ENCODE data around the gene RADIL. TPM values are rescaled to one million over a fixed set of nuclear protein-coding genes. Genes with fewer than 3 reads are reported as not detected.

Gene RADIL
- total RNA-seq, 1 experiment from 2014 or later = 5.6 TPM

DNA sequence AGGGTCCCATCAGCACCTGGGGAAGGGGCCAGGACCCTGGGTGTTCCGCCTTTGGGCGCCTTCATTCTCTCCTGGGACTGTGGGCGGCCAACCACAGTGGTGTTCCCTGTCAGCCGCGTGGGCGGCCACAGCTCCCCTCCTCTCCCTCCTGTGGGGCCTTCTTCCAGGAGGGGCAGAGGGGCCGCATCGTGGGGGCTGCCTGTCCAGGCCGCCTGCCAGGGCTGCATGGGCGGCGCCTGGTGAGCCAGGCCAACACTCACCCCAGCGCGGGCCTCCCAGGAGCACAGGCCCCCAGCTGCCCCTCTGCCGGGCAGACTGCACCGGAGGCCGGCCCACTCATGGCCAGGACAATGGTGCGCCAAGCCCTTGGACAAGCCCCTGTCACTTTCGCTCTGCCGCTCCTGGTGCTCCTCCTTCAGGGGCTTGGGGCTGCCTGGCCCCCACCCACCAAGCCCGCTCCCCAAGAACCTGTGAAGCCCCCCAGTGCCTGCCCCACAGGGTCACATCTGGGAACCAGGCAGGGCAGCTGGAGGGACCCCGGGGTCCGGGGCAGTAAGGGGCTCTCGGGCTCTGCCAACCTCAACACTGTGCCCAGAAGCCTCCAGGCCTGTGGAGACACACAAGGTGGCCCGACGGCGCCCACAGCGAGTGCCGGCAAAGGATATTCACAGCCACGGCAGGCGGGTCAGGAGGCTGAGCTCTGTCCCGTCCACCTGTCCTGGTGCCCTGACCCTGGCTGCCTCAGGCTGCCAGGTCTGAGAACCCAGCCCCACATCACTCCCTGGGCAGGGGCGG is 65.3 kb downstream of the RADIL start:
- no peaks in the 10 kb centered on the region for H3K79me2 ChIP-seq (ENCODE audit: low read length)
- DNase-seq (no peak), ATAC-seq (no peak)
- no peaks in the 10 kb centered on the region for H3K36me3 ChIP-seq (ENCODE audit: low read depth, low read length)
- intact Hi-C loops (cut with micrococcal nuclease) = no loop called here
- TF ChIP-seq EZH2 (IDR thresholded peaks at IDR 0.05; ENCODE audit: low read length, unreplicated experiment) = no peak
- no peak for TF ChIP-seq EZH2phosphoT487 (IDR thresholded peaks at IDR 0.05; ENCODE audit: borderline replicate concordance, low read length)
- TF ChIP-seq, protein P1, sequence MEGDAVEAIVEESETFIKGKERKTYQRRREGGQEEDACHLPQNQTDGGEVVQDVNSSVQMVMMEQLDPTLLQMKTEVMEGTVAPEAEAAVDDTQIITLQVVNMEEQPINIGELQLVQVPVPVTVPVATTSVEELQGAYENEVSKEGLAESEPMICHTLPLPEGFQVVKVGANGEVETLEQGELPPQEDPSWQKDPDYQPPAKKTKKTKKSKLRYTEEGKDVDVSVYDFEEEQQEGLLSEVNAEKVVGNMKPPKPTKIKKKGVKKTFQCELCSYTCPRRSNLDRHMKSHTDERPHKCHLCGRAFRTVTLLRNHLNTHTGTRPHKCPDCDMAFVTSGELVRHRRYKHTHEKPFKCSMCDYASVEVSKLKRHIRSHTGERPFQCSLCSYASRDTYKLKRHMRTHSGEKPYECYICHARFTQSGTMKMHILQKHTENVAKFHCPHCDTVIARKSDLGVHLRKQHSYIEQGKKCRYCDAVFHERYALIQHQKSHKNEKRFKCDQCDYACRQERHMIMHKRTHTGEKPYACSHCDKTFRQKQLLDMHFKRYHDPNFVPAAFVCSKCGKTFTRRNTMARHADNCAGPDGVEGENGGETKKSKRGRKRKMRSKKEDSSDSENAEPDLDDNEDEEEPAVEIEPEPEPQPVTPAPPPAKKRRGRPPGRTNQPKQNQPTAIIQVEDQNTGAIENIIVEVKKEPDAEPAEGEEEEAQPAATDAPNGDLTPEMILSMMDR (conservative IDR thresholded peaks at IDR 0.05; ENCODE audit: low read depth, low read length) = no peak
- no peaks in the 10 kb centered on the region for H3K9me3 ChIP-seq (ENCODE audit: low read length)
- H3K9me2 ChIP-seq (replicated peaks; ENCODE audit: low read length) = no peaks in the 10 kb centered on the region
- H3K27me3 ChIP-seq (ENCODE audit: low read length) = no peaks in the 10 kb centered on the region
- H3K4me2 ChIP-seq (ENCODE audit: low read length) = no peak overlapping the region
- H3F3A ChIP-seq (ENCODE audit: low read length, unreplicated experiment) = no peaks in the 10 kb centered on the region
- CTCF ChIA-PET = no interaction called here
- H3K27ac ChIP-seq (ENCODE audit: low read length) = no peak overlapping the region
- H3K4me3 ChIP-seq (ENCODE audit: low read length) = no peak overlapping the region
- BruUV-seq (replicated peaks) = no TSS peak
- H2AFZ ChIP-seq (ENCODE audit: low read length) = no peak overlapping the region
- no peaks in the 10 kb centered on the region for H4K20me1 ChIP-seq (ENCODE audit: low read length)
- no peaks in the 10 kb centered on the region for H3K4me1 ChIP-seq (ENCODE audit: insufficient read depth, low read length)
- no peak overlapping the region for H3K9ac ChIP-seq (ENCODE audit: low read length)
- POLR2A ChIA-PET (ENCODE audit: unreplicated experiment) = no interaction called here

DNA sequence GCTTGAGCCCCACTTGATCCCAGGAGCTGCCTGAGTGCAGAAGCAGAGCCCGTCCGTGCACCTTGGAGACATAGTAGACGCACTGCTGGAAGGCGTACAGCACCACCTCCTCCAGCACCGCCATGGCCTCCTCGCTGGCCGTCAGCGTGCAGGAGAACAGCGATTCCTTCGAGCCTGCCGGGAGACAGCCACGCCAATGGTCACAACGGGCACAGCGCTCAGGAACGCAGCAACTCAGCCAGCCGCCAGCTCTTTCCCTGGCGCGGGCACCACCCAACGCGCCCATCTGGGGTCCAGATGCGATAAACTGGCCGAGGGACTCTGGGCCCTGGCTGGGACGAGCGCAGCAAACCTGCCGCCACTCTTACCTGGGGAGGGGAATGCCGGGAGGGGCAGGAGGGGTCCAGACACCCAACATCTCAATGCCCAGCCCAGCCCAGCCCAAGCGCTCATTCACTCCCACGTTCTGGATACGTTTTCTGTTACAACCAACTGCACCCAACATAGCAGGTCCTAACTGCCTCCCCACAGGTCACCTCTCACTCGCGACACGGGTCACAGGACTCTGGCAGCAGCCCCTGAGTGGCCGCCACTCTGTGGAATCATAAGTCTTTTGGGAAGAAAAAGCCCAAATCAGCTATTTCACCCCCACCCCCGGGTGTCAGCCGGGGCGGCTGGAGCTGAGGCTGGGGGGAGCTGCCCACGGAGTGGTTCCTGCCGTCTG is 66.2 kb downstream of the RADIL start:
- BruUV-seq (replicated peaks) = no TSS peak
- ChIA-PET CTCF (no interaction called here), POLR2A (ENCODE audit: unreplicated experiment) (no interaction called here)
- intact Hi-C loops (cut with micrococcal nuclease) = no loop called here
- TF ChIP-seq EZH2 (IDR thresholded peaks at IDR 0.05; ENCODE audit: low read length, unreplicated experiment) (no peak), EZH2phosphoT487 (IDR thresholded peaks at IDR 0.05; ENCODE audit: borderline replicate concordance, low read length) (no peak)
- TF ChIP-seq, protein P1 (conservative IDR thresholded peaks at IDR 0.05; ENCODE audit: low read depth, low read length) = no peak
- Histone ChIP-seq H3K9ac (ENCODE audit: low read length) (no peak overlapping the region), H3K27ac (ENCODE audit: low read length) (no peak overlapping the region), H3K79me2 (ENCODE audit: low read length) (no peaks in the 10 kb centered on the region), H3K36me3 (ENCODE audit: low read depth, low read length) (no peaks in the 10 kb centered on the region), H3K4me2 (ENCODE audit: low read length) (no peak overlapping the region), H3K4me3 (ENCODE audit: low read length) (no peak overlapping the region), H3K27me3 (ENCODE audit: low read length) (no peaks in the 10 kb centered on the region), H3F3A (ENCODE audit: low read length, unreplicated experiment) (no peaks in the 10 kb centered on the region), H3K9me3 (ENCODE audit: low read length) (no peaks in the 10 kb centered on the region), H4K20me1 (ENCODE audit: low read length) (no peaks in the 10 kb centered on the region), H3K9me2 (replicated peaks; ENCODE audit: low read length) (no peaks in the 10 kb centered on the region), H2AFZ (ENCODE audit: low read length) (no peak overlapping the region), H3K4me1 (ENCODE audit: insufficient read depth, low read length) (no peaks in the 10 kb centered on the region)
- no peak for ATAC-seq
- no peak for DNase-seq

Measured in PC-3 (cell line).